ENCODE measurements around the gene NLGN1.

DNA sequence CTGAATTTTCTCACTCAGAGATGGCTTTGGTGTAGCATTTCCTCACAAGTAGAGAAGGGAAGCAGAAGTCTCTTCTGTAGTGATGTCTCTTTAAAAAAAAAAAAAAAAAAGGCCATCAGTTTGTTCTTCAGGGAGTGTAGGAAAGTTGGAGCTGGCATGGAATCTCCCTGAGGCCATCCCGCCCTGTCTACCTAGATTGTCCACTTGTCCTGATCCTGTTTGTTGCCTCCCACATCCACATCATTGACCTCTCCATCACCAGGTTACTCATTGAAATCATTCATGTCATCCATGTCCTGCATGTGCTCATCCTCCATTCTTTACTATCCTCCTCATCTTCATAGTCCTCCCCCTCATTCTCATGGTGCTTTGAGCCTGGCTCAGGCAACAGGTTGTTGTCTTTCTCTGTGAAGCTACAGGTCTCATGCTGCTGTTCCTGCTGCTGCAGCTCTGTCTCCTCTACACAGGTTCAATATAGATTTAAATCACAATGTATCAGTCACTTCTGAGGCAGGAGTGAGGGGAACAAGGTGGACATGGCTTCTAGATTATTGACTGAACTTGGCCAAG, 905.3 kb downstream of the NLGN1 start:
- TF ChIP-seq POLR2A (IDR thresholded peaks at IDR 0.05; ENCODE audit: low read depth) (no peak), CTCF (IDR thresholded peaks at IDR 0.05) (no peak)
